Body of pancreas (tissue), 4 donors: ENCODE data around the gene MRPL21. TPM values are rescaled to one million over a fixed set of nuclear protein-coding genes. Genes with fewer than 3 reads are reported as not detected.

Experiments used
- ATAC-seq: fragments of 150-250 bp; one replicate; pipeline ENCODE4 v1.9.1; 2016
- DNase-seq, 4 donors: peaks; one replicate each; pipeline ENCODE4 v3.0.0-alpha.2; 2019
- H3K27ac ChIP-seq, 4 donors: fragments of 200-600 bp; sonication (generic); 1 replicate in 3 of 4; 2 replicates in 1 of 4; pipeline versions ENCODE4 v1.5.1 to v1.6.1; 2016 to 2019; ENCODE audit warnings: mild to moderate bottlenecking in 1 of 4, mixed read lengths in 1 of 4, moderate library complexity in 1 of 4
- H3K27me3 ChIP-seq, 2 donors: fragments of 200-600 bp; sonication (generic); one replicate each; pipeline ENCODE4 v1.6.0; 2016; ENCODE audit warnings: mild to moderate bottlenecking in 1 of 2
- H3K36me3 ChIP-seq, 2 donors: fragments of 200-600 bp; sonication (generic); replicated peaks in 1 of 2; 2 replicates each; pipeline ENCODE4 v1.5.1; 2016; ENCODE audit warnings: low read depth in 2 of 2; ENCODE audit not compliant: insufficient read depth in 1 of 2
- H3K4me1 ChIP-seq: fragments of 200-600 bp; sonication (generic); one replicate; pipeline ENCODE4 v1.6.0; 2016
- H3K4me3 ChIP-seq, 2 donors: fragments of 200-600 bp; sonication (generic); 1 replicate in 1 of 2; 2 replicates in 1 of 2; pipeline ENCODE4 v1.5.1; 2016 to 2019
- H3K9me3 ChIP-seq, 3 donors: fragments of 200-600 bp; sonication (generic); 1 replicate in 2 of 3; 2 replicates in 1 of 3; pipeline ENCODE4 v1.5.1; 2016
- POLR2A ChIP-seq, 3 donors: fragments of 450-650 bp; IDR thresholded peaks; one replicate each; pipeline ENCODE4 v1.6.1; 2016; ENCODE audit warnings: antibody characterized with exemption in 3 of 3, mild to moderate bottlenecking in 2 of 3
- WGBS, 2 donors: methylation state at CpG; one replicate each; pipeline ENCODE4 v1.1.5; 2017; 5-methylcytosine and 5-hydroxymethylcytosine counted together
- intact Hi-C: fragments of 100-400 bp; cut with DNase I; formaldehyde crosslinking; loops from one replicate; pipeline ENCODE4 v1.15.1; 2023
- total RNA-seq, 2 donors: library from RNA; depleted of rRNA; stranded (reverse); fragments of >200 nt; gene quantifications; one replicate each; pipeline ENCODE4 v1.1.0, GENCODE V29; 2016
- TF ChIP-seq, protein P1 (sequence below), 7 experiments: fragments of 450-650 bp in 4 of 7; fragments of 200-600 bp in 3 of 7; sonication (generic) in 3 of 7; IDR thresholded peaks; one replicate each; pipeline ENCODE4 v1.5.1; 2016 to 2019; ENCODE audit warnings: antibody characterized with exemption in 7 of 7

MRPL21 gene
- total RNA-seq, 2 donors from 2014 or later = 21.8 to 45.7 TPM

- DNase-seq = no peak
- H3K4me3 ChIP-seq = no peak overlapping the region
- intact Hi-C loops = no loop called here
- TF ChIP-seq POLR2A (IDR thresholded peaks at IDR 0.05) = no peak
- TF ChIP-seq, protein P1, sequence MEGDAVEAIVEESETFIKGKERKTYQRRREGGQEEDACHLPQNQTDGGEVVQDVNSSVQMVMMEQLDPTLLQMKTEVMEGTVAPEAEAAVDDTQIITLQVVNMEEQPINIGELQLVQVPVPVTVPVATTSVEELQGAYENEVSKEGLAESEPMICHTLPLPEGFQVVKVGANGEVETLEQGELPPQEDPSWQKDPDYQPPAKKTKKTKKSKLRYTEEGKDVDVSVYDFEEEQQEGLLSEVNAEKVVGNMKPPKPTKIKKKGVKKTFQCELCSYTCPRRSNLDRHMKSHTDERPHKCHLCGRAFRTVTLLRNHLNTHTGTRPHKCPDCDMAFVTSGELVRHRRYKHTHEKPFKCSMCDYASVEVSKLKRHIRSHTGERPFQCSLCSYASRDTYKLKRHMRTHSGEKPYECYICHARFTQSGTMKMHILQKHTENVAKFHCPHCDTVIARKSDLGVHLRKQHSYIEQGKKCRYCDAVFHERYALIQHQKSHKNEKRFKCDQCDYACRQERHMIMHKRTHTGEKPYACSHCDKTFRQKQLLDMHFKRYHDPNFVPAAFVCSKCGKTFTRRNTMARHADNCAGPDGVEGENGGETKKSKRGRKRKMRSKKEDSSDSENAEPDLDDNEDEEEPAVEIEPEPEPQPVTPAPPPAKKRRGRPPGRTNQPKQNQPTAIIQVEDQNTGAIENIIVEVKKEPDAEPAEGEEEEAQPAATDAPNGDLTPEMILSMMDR (IDR thresholded peaks at IDR 0.05) = no peak
- no peaks in the 10 kb centered on the region for H3K27me3 ChIP-seq
- no peaks in the 10 kb centered on the region for H3K4me1 ChIP-seq
- 86 to 92% methylated on average over 12 to 13 of the region's 13 CpGs for WGBS, 2 donors
- ATAC-seq = no peak
- H3K9me3 ChIP-seq = no peaks in the 10 kb centered on the region
- no peak overlapping the region for H3K27ac ChIP-seq
- H3K36me3 ChIP-seq = peaks cover 12 to 28% of the 10 kb centered on the region in 2 donors
Observed at GRCh38 chr11:68916439-68916838, 12.8 kb upstream of the MRPL21 start.

- H3K27ac ChIP-seq = no peak overlapping the region
- ATAC-seq (no peak), DNase-seq (no peak)
- no peak for TF ChIP-seq POLR2A (IDR thresholded peaks at IDR 0.05)
- TF ChIP-seq, protein P1 (IDR thresholded peaks at IDR 0.05) = no peak
- no peak overlapping the region for H3K4me3 ChIP-seq
- peaks cover 12 to 32% of the 10 kb centered on the region in 2 donors for H3K36me3 ChIP-seq
- H3K27me3 ChIP-seq = no peaks in the 10 kb centered on the region
- H3K9me3 ChIP-seq = no peaks in the 10 kb centered on the region
- H3K4me1 ChIP-seq = no peaks in the 10 kb centered on the region
- intact Hi-C loops = no loop called here
- WGBS, 2 donors = 92 to 96% methylated on average over 15 of the region's 15 CpGs
Observed at GRCh38 chr11:68914761-68915160, 11.1 kb upstream of the MRPL21 start.

GRCh38 chr11:68913188-68913587, 9.6 kb upstream of the MRPL21 start:
- DNase-seq = no peak
- peaks cover 12 to 37% of the 10 kb centered on the region in 2 donors for H3K36me3 ChIP-seq
- no peaks in the 10 kb centered on the region for H3K9me3 ChIP-seq

DNA sequence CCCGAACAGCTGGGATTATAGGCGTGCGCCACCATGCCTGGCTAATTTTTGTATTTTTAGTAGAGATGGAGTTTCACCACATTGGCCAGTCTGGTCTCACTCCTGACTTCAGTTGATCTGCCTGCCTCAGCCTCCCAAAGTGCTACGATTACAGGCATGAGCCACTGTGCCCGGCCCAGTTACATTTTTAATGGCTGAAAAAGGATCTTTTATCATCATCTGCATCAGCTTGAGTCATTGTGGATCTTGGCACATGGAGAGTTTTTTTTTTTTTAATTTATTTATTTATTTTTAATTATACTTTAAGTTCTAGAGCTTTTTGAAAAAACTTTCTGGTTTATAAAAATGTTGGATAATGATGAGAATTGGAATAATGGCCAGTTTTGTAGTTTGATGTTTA, 8.6 kb upstream of the MRPL21 start:
- no peaks in the 10 kb centered on the region for H3K4me1 ChIP-seq
- WGBS, 2 donors = 87 to 94% methylated on average over 5 of the region's 5 CpGs
- peaks cover 12 to 37% of the 10 kb centered on the region in 2 donors for H3K36me3 ChIP-seq
- H3K4me3 ChIP-seq = no peak overlapping the region
- no peak for TF ChIP-seq POLR2A (IDR thresholded peaks at IDR 0.05)
- TF ChIP-seq, protein P1 (IDR thresholded peaks at IDR 0.05) = no peak
- DNase-seq (no peak), ATAC-seq (no peak)
- H3K27me3 ChIP-seq = no peaks in the 10 kb centered on the region
- no peaks in the 10 kb centered on the region for H3K9me3 ChIP-seq
- intact Hi-C loops = no loop called here
- H3K27ac ChIP-seq = no peak overlapping the region

More at GRCh38 chr11:68913188-68913587, 9.6 kb upstream of the MRPL21 start:
- WGBS, 2 donors = 80 to 100% methylated on average over 4 to 5 of the region's 5 CpGs
- ATAC-seq = no peak
- H3K27me3 ChIP-seq = no peaks in the 10 kb centered on the region
- H3K4me1 ChIP-seq = no peaks in the 10 kb centered on the region
- H3K27ac ChIP-seq = no peak overlapping the region
- TF ChIP-seq, protein P1 (IDR thresholded peaks at IDR 0.05) = no peak
- no peak for TF ChIP-seq POLR2A (IDR thresholded peaks at IDR 0.05)
- no peak overlapping the region for H3K4me3 ChIP-seq
- intact Hi-C loops = no loop called here

DNA sequence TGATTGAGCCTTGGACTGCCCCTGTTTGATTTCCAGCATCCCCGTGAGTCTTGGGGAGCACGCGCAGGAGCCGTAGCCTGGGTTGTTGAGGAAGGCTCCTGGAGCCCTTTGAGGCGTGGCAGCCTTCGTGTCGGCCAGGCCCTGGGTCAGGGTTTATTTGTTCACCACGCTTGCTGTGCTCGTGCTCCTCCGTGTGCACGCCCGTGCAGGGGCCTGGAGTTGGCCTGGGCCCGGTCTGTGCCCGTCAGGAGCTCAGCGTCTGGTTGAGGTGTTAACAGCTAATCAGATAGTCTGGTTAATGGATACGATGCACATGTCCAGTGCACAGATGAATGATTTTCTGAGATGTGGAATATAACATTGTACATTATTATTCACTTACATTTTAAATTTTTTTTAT, 8.1 kb upstream of the MRPL21 start:
- Histone ChIP-seq H3K36me3 (peaks cover 12 to 37% of the 10 kb centered on the region in 2 donors), H3K27me3 (no peaks in the 10 kb centered on the region), H3K9me3 (no peaks in the 10 kb centered on the region), H3K4me3 (no peak overlapping the region), H3K27ac (no peak overlapping the region), H3K4me1 (no peaks in the 10 kb centered on the region)
- no peak for ATAC-seq
- no peak for DNase-seq
- intact Hi-C loops = no loop called here
- WGBS, 2 donors = 92 to 93% methylated on average over 5 to 16 of the region's 16 CpGs
- no peak for TF ChIP-seq POLR2A (IDR thresholded peaks at IDR 0.05)
- TF ChIP-seq, protein P1 (IDR thresholded peaks at IDR 0.05) = no peak
